GM19238 (cell line): Measurements from ENCODE around the gene RNASEH1.

Experiments used
- DNase-seq: peaks from one replicate; pipeline ENCODE4 v3.0.0; 2011; ENCODE audit warnings: low spot score; ENCODE audit not compliant: insufficient read length

Gene RNASEH1

GRCh38 chr2:3563521-3563976 is 5.4 kb upstream of the RNASEH1 start:
- DNase-seq = peak; percentile 30

DNA sequence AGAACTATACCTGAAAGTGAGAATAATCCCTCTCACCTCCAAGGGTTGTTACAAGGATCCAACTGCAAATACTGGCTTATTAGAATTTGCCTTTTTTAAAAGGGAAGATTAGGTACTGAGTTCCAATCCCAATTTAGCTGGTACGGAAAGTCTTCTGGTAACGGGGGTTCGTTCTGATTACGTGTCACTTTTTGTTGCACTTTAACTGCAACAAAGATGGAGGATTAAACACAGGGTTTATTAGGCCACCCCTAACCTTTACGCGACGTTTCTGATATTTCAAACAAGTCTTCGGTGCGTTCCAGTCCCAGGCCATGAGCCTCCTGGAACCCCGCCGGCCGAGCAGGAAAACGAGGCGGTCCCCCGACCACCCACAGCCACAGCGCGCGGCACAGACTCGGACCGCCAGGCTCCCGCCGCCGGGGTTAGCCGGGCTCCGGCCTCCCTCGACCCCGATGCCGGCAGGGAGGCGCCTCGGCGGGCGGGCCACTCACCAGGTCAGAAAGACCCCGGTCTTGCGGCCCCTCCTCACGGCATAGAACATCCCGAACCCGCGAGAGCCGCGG is 411 bp downstream of the RNASEH1 start:
- DNase-seq = no peak

DNA sequence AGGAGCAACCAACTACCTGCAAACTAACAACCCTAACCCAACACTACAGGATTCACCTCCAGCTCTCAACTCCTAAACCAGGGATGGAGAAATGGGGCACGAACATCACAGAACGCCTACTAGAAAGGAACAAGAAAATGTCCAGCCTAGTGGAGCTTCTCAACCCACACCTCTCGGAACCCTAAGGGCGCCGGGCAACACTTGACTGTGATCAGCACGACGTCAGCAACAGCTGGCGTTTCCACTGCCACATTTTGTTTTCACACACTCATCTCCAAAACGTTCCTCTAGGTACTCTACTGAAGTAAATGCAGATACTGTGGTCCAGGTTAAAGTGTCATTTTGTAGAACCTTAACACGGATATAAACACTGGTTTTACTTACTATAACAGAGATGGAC is 4.2 kb downstream of the RNASEH1 start:
- DNase-seq = no peak

GRCh38 chr2:3547915-3548314 is 10.2 kb downstream of the RNASEH1 start:
- no peak for DNase-seq

GRCh38 chr2:3545788-3546478 is 12.2 kb downstream of the RNASEH1 start:
- no peak for DNase-seq

DNA sequence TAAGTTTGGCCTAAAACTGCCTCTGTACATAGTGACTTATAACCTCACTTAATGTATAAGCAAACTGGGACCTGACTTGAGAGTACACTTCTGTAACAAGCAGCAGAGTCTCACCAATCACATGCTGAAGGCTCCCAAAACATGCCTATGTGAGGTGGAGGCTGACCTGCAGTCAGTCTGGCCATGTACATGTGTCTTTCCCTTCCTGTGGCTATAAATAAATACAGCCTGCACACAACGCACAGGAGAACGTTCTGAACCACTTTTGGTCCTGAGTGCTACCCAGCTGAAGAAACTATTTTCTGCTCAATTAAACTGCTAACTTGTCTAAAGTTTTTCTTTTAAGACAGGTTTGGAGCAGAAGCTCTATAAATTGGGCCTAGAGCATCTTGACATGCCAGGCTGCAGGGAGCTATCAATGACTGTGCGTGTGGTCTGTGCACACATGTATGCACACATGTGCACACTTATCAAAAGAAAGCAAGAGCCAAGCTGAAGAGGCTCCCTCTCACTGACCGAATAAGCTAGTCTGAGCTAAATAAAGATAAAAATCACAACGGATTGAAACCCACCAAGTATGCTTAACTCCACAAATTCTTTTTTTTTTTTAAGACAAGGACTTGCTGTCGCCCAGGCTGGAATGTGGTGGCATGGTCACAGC is 15.0 kb downstream of the RNASEH1 start:
- DNase-seq = no peak

DNA sequence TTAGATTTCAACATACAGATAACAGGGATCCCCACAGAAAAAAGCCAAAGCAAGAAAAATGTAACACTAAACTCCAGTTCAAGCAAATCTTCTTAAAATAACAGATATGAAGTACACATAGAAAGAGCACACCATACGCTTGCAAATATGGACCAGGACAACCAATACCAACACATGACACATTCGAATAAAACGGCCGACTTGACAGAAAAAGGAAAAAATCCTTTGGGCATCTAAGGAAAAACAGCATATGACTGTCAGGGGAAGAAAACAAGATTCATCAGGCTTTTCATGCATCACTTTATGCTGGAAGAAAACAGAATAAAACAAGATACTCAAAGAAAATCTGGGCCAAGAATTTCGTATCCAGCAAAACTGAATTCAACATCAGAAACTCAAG is 16.0 kb downstream of the RNASEH1 start:
- DNase-seq = no peak

GRCh38 chr2:3539836-3540235 is 18.3 kb downstream of the RNASEH1 start:
- DNase-seq = no peak

GRCh38 chr2:3536682-3537632 is 21.2 kb downstream of the RNASEH1 start:
- no peak for DNase-seq

DNA sequence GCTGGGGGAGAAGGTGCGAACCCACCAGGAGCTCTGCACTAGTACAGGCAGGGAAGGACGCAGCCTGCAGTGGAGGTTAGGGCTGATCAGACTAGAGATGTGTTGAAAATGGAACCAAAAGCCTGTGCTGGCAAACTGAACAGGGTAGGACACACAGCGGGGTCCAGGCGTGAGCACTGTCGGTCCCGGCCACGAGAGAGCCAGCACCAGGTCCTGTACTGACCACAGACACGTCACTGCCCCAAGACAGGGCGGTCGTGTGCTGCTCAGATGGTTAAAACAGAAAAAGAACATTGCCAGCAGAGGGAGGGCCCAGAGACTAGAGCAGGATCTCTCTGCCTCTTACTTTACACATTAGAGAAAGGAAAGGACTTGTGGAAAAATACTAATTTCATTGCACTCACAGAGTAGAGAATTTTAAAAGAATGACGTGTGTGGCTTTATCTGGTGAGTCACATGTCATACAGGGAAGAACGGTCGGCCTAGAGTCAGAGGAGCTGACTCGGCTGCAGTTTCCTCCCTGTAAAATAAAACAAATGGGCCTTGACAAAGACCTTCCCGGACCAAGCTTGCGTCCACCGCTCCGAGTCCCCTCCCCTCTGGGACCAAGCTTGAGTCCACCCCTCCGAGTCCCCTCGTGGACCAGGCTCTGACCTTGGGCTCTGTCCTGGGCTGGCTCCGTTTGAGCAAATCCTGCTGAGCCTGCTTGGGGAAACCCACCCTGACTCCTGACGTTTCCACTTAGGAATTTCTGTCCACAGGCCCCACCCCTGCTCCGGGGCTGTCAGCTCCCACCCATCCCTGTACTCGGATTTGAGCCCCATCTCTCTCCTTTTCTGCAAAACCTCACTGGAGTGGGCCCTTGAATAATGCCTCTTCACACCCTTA is 22.1 kb downstream of the RNASEH1 start:
- DNase-seq = no peak

GRCh38 chr2:3535467-3535793 is 22.7 kb downstream of the RNASEH1 start:
- DNase-seq = no peak

DNA sequence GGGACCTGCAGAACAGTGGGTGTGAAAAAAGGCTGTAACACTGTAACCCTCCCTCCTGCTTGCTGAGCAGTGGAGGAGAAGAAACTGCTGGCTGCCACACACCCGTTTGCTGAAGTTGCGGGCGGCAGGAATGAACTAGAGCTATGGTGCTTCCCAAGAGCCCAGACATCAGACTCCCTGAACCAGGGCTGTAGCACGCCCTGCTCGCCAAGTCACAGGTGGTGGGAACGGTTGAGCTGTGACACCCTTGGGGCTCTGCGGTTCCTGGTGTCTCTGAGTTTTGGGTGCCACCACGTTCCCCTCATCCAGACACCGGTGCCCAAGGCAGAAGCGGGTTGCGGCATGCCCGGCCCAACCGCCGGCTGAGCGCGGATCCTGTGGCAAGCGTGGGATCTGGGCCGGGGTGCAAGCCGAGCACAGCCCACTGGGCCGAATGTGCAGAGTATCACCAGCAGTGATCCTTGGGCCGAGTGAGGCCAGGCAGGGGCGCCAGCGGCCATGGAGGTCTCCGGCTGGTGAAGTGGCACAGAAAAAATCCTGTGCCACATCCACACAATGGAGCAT is 23.8 kb downstream of the RNASEH1 start:
- DNase-seq = no peak

DNA sequence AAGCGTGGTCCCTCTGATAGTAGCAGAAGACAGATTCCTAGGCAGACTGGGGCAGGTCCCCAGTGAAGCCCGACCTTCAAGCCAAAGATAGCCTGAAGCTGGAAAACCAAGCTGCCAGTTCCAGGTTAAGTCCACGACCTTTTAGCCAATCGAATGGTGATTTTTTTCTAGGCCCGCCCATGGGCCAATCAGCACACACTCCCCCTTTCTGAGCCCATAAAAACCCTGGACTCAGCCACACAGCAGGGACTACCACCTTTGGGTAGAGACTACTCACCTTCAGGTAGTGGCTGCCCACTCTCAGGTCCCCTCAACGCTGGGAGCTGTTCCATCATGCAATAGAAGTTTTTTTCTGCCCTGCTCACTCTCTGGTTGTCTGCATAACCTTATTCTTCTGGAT is 24.3 kb downstream of the RNASEH1 start:
- DNase-seq = no peak

DNA sequence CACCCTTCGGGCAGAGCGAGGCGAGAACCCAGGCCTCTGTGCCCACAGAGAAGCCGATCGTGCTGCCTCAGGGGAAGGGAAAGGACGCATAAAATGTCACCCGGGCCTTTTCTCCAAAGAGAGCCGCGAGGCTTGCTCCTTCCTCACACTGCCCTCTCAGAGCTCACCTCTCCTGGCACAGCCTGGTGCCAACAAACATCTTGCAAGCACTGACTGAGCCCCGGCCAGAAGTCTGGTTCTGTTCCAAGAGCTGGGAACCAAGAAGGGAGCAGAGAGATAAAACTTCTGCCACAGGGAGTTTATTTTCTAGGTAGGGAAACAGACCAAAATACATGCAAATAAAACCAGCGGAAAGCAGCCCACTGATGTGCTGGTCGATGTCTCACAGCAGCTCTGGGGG is 25.2 kb downstream of the RNASEH1 start:
- no peak for DNase-seq

- DNase-seq = no peak
Observed at GRCh38 chr2:3529316-3530025, 28.7 kb downstream of the RNASEH1 start.

GRCh38 chr2:3527886-3528785 is 30.0 kb downstream of the RNASEH1 start:
- DNase-seq = no peak

DNA sequence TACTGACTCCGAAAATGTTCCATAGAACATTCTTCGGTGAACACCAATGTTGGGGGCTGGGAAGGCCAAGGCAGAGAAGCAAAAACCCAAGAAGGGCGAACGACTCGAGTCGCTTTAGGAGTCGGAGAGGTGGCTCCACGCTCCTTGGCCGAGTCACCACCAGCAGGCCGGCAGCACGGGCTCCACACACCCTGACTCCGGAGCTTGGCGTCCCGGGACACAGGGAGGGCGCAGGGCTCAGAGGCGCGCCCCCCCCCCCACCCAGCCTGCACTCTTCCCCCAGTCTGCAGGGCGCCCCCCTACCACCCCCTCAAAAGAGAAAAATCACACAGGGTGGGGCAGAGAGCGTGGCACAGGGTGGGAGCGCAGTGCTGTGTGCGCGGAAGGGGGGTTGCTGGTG is 31.3 kb downstream of the RNASEH1 start:
- DNase-seq = no peak

- DNase-seq = no peak
Observed at GRCh38 chr2:3523551-3524041, 34.5 kb downstream of the RNASEH1 start.

DNA sequence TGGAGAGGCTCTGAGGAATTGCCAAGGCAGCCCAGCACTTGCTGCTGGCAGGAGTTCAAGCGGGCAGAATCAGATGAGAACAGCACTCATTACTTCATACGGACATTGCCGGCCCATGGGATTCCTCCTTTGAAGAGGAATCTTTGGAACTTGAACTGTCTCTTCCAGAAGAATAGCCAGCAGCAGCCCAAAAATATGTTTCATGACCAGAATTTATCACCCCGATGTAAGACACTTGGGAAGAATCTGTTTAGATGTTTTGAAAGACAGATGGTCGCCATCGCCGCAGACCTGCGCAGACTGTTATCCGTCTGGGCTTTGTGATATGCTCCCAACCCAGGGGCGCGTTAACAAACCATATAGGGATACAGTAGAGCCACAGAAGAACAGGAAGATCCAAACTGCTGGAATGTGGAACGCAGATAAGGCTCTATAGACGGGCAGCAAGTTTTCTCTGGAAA is 35.1 kb downstream of the RNASEH1 start:
- DNase-seq = no peak
